ENCODE results near the gene RNPEPL1.

RNPEPL1 gene

GRCh38 chr2:240565333-240566202, 2.7 kb upstream of the RNPEPL1 start:
- peak; percentile 85 for DNase-seq

- peak; percentile 92 for DNase-seq
Measured at GRCh38 chr2:240566203-240567136, 1.8 kb upstream of the RNPEPL1 start.

- peak; percentile 47 for DNase-seq
Measured at GRCh38 chr2:240567137-240567871, 980 bp upstream of the RNPEPL1 start.

- peak; percentile 48 for DNase-seq
Measured at GRCh38 chr2:240568678-240569522, 616 bp downstream of the RNPEPL1 start.

- DNase-seq = no peak
Measured at GRCh38 chr2:240569523-240569997, 1.3 kb downstream of the RNPEPL1 start.

GRCh38 chr2:240569998-240570530, 1.8 kb downstream of the RNPEPL1 start:
- no peak for DNase-seq

GRCh38 chr2:240570531-240571313, 2.4 kb downstream of the RNPEPL1 start:
- DNase-seq = no peak

DNA sequence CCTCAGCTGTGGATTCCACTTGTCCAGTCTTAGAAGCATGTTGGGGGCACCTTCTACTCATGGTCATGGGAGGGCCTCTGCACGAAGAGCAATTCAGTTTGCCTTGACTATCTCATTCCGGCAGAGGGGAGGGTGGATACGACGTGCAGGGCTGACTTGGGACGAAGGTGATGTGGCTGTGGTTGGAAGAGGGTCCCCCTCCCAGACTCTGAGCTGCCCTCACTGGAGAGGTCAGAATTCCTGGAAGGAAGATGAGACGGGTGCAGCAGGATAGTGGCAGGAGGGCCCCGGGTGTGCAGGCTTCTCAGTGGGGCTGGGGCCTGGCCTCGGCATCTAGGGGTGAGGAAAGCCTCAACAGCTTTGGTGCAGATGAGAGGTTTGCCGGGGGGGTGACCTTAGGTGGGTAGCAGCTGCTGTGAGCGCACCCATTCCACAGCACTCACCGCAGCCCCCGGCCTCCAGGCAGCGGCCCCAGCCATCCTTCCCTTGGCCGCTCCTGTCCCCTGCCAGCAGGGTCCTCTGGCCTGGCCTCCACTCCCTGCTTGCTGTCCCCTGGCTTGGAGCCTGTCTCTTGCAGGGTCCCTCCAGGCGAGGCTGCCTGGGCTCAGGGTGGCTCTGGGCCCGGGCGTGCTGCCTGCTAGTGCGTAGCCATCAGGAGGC, 3.2 kb downstream of the RNPEPL1 start:
- no peak for DNase-seq

- DNase-seq = no peak
Measured at GRCh38 chr2:240572141-240573031, 4.1 kb downstream of the RNPEPL1 start.

DNA sequence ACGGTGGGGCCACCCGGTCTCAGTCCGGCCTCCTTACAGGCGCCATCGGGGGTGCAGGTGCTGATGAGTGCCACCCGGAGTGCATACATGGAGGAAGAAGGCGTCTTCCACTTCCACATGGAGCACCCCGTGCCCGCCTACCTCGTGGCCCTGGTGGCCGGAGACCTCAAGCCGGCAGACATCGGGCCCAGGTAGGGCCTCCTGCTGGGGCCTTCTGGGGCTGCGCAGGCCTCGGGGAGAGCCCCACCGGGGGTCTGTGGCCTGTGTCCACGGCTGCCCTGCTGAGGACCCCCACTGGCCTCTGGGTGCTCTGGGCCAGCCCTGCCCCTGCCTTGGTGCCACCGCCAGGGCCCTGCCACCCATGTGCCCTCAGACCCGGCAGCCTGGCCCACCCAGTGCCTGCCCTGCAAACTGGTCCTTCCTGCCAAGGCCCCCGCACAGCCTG, 4.8 kb downstream of the RNPEPL1 start:
- no peak for DNase-seq

DNA sequence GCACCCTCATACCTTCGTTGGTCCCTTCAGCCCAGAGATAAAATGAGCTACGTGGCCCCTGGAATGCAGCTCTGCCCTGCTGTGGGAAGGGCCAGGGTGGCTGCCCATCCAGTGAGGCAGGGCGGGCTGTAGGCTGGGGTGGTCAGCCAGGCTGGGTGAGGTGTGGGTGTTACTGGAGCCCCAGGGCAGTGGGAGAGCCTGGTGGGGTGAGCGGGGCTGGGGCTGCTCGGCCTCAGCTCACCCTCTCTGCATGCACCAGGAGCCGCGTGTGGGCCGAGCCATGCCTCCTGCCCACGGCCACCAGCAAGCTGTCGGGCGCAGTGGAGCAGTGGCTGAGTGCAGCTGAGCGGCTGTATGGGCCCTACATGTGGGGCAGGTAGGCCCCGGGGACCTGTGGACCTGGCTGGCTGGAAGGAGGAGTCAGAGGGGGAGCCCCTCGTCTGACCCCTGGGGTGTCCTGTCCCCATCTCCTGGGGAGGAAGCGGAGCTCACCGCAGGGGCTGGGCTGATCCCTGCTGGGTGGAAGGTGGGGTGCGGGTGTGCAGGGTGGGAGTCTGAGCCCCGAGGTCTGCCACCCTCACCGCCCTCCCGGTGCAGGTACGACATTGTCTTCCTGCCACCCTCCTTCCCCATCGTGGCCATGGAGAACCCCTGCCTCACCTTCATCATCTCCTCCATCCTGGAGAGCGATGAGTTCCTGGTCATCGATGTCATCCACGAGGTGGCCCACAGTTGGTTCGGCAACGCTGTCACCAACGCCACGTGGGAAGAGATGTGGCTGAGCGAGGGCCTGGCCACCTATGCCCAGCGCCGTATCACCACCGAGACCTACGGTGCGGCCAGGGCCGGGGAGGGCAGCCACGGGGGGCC, 5.5 kb downstream of the RNPEPL1 start:
- no peak for DNase-seq

GRCh38 chr2:240574386-240575100, 6.3 kb downstream of the RNPEPL1 start:
- no peak for DNase-seq

GRCh38 chr2:240575101-240575965, 7.0 kb downstream of the RNPEPL1 start:
- DNase-seq = no peak

- DNase-seq = no peak
Measured at GRCh38 chr2:240576036-240576435, 7.8 kb downstream of the RNPEPL1 start.

- no peak for DNase-seq
Measured at GRCh38 chr2:240576436-240577205, 8.3 kb downstream of the RNPEPL1 start.
